Hepatocyte (in vitro differentiated cells): ENCODE measurements around the gene CACNA1C.

Experiments used
- EZH2 ChIP-seq: fragments of 200-600 bp; sonication (generic); IDR thresholded peaks from 2 replicates; pipeline ENCODE4 v1.6.1; 2016; ENCODE audit warnings: antibody characterized with exemption, mild to moderate bottlenecking, borderline replicate concordance
- TF ChIP-seq, protein P1 (sequence below): fragments of 200-600 bp; sonication (generic); IDR thresholded peaks from 2 replicates; pipeline ENCODE4 v1.5.1; 2016; ENCODE audit warnings: antibody characterized with exemption, mild to moderate bottlenecking; ENCODE audit not compliant: poor library complexity

DNA sequence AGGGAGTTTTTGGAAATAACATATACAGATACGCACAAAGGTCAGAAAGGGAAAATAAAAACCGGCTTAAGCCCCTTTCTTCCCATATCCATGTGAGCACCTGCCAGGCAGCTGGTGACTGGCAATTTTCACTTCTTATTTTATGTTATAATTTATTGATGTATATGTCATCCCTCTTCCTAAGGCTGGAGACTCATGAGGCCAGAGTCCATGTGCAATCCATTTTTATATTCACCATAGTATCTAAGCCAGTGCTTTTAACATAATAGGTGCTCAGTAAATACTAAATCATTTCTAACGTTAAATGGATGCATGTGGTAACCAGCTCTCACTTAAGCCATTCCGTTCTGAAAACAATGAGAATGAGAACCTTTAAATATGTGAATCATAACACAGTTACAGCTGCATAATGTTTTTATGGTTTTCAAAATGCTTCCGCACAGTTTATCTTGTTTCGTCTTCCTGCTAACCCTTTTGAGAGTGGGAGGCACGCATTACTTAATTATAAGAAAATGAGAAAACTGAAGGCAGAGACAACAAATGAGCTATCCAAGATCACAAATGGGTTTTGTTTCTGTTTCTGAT lies 178.3 kb downstream of the CACNA1C start:
- TF ChIP-seq, protein P1, sequence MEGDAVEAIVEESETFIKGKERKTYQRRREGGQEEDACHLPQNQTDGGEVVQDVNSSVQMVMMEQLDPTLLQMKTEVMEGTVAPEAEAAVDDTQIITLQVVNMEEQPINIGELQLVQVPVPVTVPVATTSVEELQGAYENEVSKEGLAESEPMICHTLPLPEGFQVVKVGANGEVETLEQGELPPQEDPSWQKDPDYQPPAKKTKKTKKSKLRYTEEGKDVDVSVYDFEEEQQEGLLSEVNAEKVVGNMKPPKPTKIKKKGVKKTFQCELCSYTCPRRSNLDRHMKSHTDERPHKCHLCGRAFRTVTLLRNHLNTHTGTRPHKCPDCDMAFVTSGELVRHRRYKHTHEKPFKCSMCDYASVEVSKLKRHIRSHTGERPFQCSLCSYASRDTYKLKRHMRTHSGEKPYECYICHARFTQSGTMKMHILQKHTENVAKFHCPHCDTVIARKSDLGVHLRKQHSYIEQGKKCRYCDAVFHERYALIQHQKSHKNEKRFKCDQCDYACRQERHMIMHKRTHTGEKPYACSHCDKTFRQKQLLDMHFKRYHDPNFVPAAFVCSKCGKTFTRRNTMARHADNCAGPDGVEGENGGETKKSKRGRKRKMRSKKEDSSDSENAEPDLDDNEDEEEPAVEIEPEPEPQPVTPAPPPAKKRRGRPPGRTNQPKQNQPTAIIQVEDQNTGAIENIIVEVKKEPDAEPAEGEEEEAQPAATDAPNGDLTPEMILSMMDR: no peak
- no peak for TF ChIP-seq EZH2
